Fibroblast of lung (primary cell): Measurements from ENCODE around the gene ANO6. TPM values are rescaled to one million over a fixed set of nuclear protein-coding genes. Genes with fewer than 3 reads are reported as not detected.

ENCODE experiments used
- DNase-seq, 2 donors: peaks; one replicate each; pipeline versions ENCODE4 v3.0.0 to v3.0.0-alpha.2; 2010; ENCODE audit warnings: low read depth in 2 of 2
- H2AFZ ChIP-seq: 2 replicates; pipeline ENCODE4 v1.5.1; 2012; ENCODE audit warnings: low read length, control low read depth, inconsistent platforms
- H3K27ac ChIP-seq: 2 replicates; pipeline ENCODE4 v1.5.1; 2011; ENCODE audit warnings: low read length, control low read depth; ENCODE audit not compliant: insufficient read depth
- H3K27me3 ChIP-seq: 2 replicates; pipeline ENCODE4 v1.5.1; 2011; ENCODE audit warnings: mild to moderate bottlenecking, low read length; ENCODE audit not compliant: control insufficient read depth, insufficient read depth
- H3K36me3 ChIP-seq: 2 replicates; pipeline ENCODE4 v1.5.1; 2011; ENCODE audit warnings: low read length; ENCODE audit not compliant: control insufficient read depth, insufficient read depth
- H3K4me1 ChIP-seq: 2 replicates; pipeline ENCODE4 v1.5.1; 2011; ENCODE audit warnings: low read length; ENCODE audit not compliant: control insufficient read depth, insufficient read depth; ENCODE audit errors: extremely low read depth
- H3K4me2 ChIP-seq: 2 replicates; pipeline ENCODE4 v1.5.1; 2011; ENCODE audit warnings: low read length, control low read depth; ENCODE audit not compliant: insufficient read depth; ENCODE audit errors: extremely low read depth
- H3K4me3 ChIP-seq, 4 experiments: fragments of 200-600 bp in 1 of 4; sonication (generic) in 1 of 4; replicated peaks in 1 of 4; 2 replicates each; pipeline ENCODE4 v1.5.1; 2011 to 2016; ENCODE audit warnings: low read length in 4 of 4, low read depth in 3 of 4, mild to moderate bottlenecking in 3 of 4, control low read depth in 2 of 4, inconsistent platforms in 1 of 4, mixed read lengths in 1 of 4; ENCODE audit not compliant: insufficient read depth in 1 of 4; ENCODE audit errors: control extremely low read depth in 1 of 4
- H3K79me2 ChIP-seq: 2 replicates; pipeline ENCODE4 v1.5.1; 2012; ENCODE audit warnings: mild to moderate bottlenecking, low read length, inconsistent platforms; ENCODE audit not compliant: control insufficient read depth, insufficient read depth
- H3K9ac ChIP-seq: 2 replicates; pipeline ENCODE4 v1.5.1; 2011; ENCODE audit warnings: mild to moderate bottlenecking, low read length, control low read depth; ENCODE audit not compliant: insufficient read depth
- H3K9me3 ChIP-seq: 2 replicates; pipeline ENCODE4 v1.5.1; 2012; ENCODE audit warnings: low read depth, low read length; ENCODE audit not compliant: control insufficient read depth, insufficient read depth
- H4K20me1 ChIP-seq: 2 replicates; pipeline ENCODE4 v1.5.1; 2011; ENCODE audit warnings: low read length; ENCODE audit not compliant: control insufficient read depth, insufficient read depth; ENCODE audit errors: extremely low read depth
- CTCF ChIP-seq, 2 donors: IDR thresholded peaks in 1 of 2; conservative IDR thresholded peaks in 1 of 2; 1 replicate in 1 of 2; 2 replicates in 1 of 2; pipeline ENCODE4 v1.5.1; 2011 to 2012; ENCODE audit warnings: low read length in 2 of 2, control low read depth in 1 of 2, inconsistent platforms in 1 of 2, low read depth in 1 of 2, mild to moderate bottlenecking in 1 of 2
- EZH2 ChIP-seq: IDR thresholded peaks from 2 replicates; pipeline ENCODE4 v1.5.1; 2012; ENCODE audit warnings: low read length, control low read depth, mild to moderate bottlenecking; ENCODE audit errors: missing control alignments
- polyA plus RNA-seq, 2 donors: library from polyadenylated mRNA; depleted of rRNA in 1 of 2; stranded (reverse) in 1 of 2; unstranded in 1 of 2; fragments of >200 nt; gene quantifications; 2 replicates each; pipeline ENCODE4 v1.2.1, GENCODE V29; 2011 to 2012; ENCODE audit warnings: missing spikeins in 1 of 2
- total RNA-seq: library from RNA; depleted of rRNA; stranded (reverse); fragments of >200 nt; gene quantifications from 2 replicates; pipeline ENCODE4 v1.2.1, GENCODE V29; 2014

The ANO6 gene
- total and polyA plus RNA-seq, 2 donors (not counting 1 experiment from before 2014, with no cell fraction given), result 59.1 to 69.1 TPM

- DNase-seq, result peak in 1 of 2 donors; percentile 9
These were observed 242.3 kb downstream of the ANO6 start for GRCh38 chr12:45458238-45458637.

GRCh38 chr12:45458854-45459807 is 243.2 kb downstream of the ANO6 start:
- Histone ChIP-seq H4K20me1 (no peaks in the 10 kb centered on the region), H3K9ac (no peak overlapping the region), H3K79me2 (no peaks in the 10 kb centered on the region), H3K4me1 (no peaks in the 10 kb centered on the region), H3K27me3 (no peaks in the 10 kb centered on the region), H2AFZ (no peak overlapping the region), H3K9me3 (no peaks in the 10 kb centered on the region), H3K4me2 (no peak overlapping the region), H3K27ac (no peak overlapping the region), H3K4me3 (no peak overlapping the region), H3K36me3 (no peaks in the 10 kb centered on the region)
- peak; percentile 39 to 72 for DNase-seq
- no peak for TF ChIP-seq CTCF (conservative IDR thresholded peaks at IDR 0.05 in 1 of 2, IDR thresholded peaks at IDR 0.05 in 1 of 2; ENCODE audit: low read depth in 1 of 2, low read length in 2 of 2)
- TF ChIP-seq EZH2, result no peak

More at GRCh38 chr12:45458238-45458637, 242.3 kb downstream of the ANO6 start:
- H3K36me3 ChIP-seq, result no peaks in the 10 kb centered on the region
- H3K9me3 ChIP-seq, result no peaks in the 10 kb centered on the region
- H3K4me2 ChIP-seq, result no peak overlapping the region
- no peak overlapping the region for H3K27ac ChIP-seq
- no peaks in the 10 kb centered on the region for H3K27me3 ChIP-seq
- H3K9ac ChIP-seq, result no peak overlapping the region
- no peaks in the 10 kb centered on the region for H4K20me1 ChIP-seq
- H3K79me2 ChIP-seq, result no peaks in the 10 kb centered on the region
- H2AFZ ChIP-seq, result no peak overlapping the region
- no peak for TF ChIP-seq CTCF (conservative IDR thresholded peaks at IDR 0.05 in 1 of 2, IDR thresholded peaks at IDR 0.05 in 1 of 2; ENCODE audit: low read depth in 1 of 2, low read length in 2 of 2)
- TF ChIP-seq EZH2, result no peak
- no peak overlapping the region for H3K4me3 ChIP-seq
- no peaks in the 10 kb centered on the region for H3K4me1 ChIP-seq

- Histone ChIP-seq H3K4me1 (no peaks in the 10 kb centered on the region), H3K9me3 (no peaks in the 10 kb centered on the region), H3K27me3 (no peaks in the 10 kb centered on the region), H3K4me2 (no peak overlapping the region), H3K79me2 (no peaks in the 10 kb centered on the region), H3K27ac (no peak overlapping the region), H2AFZ (no peak overlapping the region), H3K9ac (no peak overlapping the region), H4K20me1 (no peaks in the 10 kb centered on the region), H3K36me3 (no peaks in the 10 kb centered on the region), H3K4me3 (no peak overlapping the region)
- TF ChIP-seq CTCF (conservative IDR thresholded peaks at IDR 0.05 in 1 of 2, IDR thresholded peaks at IDR 0.05 in 1 of 2; ENCODE audit: low read depth in 1 of 2, low read length in 2 of 2) (no peak), EZH2 (no peak)
- DNase-seq, result no peak
These were observed 246.6 kb downstream of the ANO6 start for GRCh38 chr12:45462506-45462905.
